Measurements from ENCODE around the gene ARID1B.

The ARID1B gene

GRCh38 chr6:157217894-157218370 lies 440.8 kb downstream of the ARID1B start:
- Histone ChIP-seq H3K36me3 (ENCODE audit: control insufficient read depth, insufficient read depth, low read length) (no peaks in the 10 kb centered on the region), H3K4me1 (ENCODE audit: control insufficient read depth, insufficient read depth, low read length, poor library complexity, severe bottlenecking) (peaks cover 18% of the 10 kb centered on the region), H3K27me3 (replicated peaks; ENCODE audit: control insufficient read depth, insufficient read depth, low read length, poor library complexity, severe bottlenecking) (no peaks in the 10 kb centered on the region), H3K9me3 (ENCODE audit: control insufficient read depth, low read length) (no peaks in the 10 kb centered on the region), H3K27ac (ENCODE audit: insufficient read depth, low read length, poor library complexity, severe bottlenecking) (no peak overlapping the region), H3K4me3 (ENCODE audit: insufficient read depth, low read depth, low read length, poor library complexity, severe bottlenecking) (no peak overlapping the region)
- no peak for DNase-seq

GRCh38 chr6:157218371-157219198 lies 441.4 kb downstream of the ARID1B start:
- Histone ChIP-seq H3K27me3 (replicated peaks; ENCODE audit: control insufficient read depth, insufficient read depth, low read length, poor library complexity, severe bottlenecking) (no peaks in the 10 kb centered on the region), H3K4me1 (ENCODE audit: control insufficient read depth, insufficient read depth, low read length, poor library complexity, severe bottlenecking) (peaks cover 24% of the 10 kb centered on the region), H3K4me3 (ENCODE audit: insufficient read depth, low read depth, low read length, poor library complexity, severe bottlenecking) (no peak overlapping the region), H3K9me3 (ENCODE audit: control insufficient read depth, low read length) (no peaks in the 10 kb centered on the region), H3K27ac (ENCODE audit: insufficient read depth, low read length, poor library complexity, severe bottlenecking) (no peak overlapping the region), H3K36me3 (ENCODE audit: control insufficient read depth, insufficient read depth, low read length) (no peaks in the 10 kb centered on the region)
- no peak for DNase-seq

GRCh38 chr6:157219201-157220200 lies 442.3 kb downstream of the ARID1B start:
- H3K9me3 ChIP-seq (ENCODE audit: control insufficient read depth, low read length), result no peaks in the 10 kb centered on the region
- no peaks in the 10 kb centered on the region for H3K27me3 ChIP-seq (replicated peaks; ENCODE audit: control insufficient read depth, insufficient read depth, low read length, poor library complexity, severe bottlenecking)
- peaks cover 24% of the 10 kb centered on the region for H3K4me1 ChIP-seq (ENCODE audit: control insufficient read depth, insufficient read depth, low read length, poor library complexity, severe bottlenecking)
- DNase-seq, result no peak
- H3K27ac ChIP-seq (ENCODE audit: insufficient read depth, low read length, poor library complexity, severe bottlenecking), result no peak overlapping the region
- H3K4me3 ChIP-seq (ENCODE audit: insufficient read depth, low read depth, low read length, poor library complexity, severe bottlenecking), result no peak overlapping the region
- no peaks in the 10 kb centered on the region for H3K36me3 ChIP-seq (ENCODE audit: control insufficient read depth, insufficient read depth, low read length)

GRCh38 chr6:157220485-157220884 lies 443.3 kb downstream of the ARID1B start:
- Histone ChIP-seq H3K4me1 (ENCODE audit: control insufficient read depth, insufficient read depth, low read length, poor library complexity, severe bottlenecking) (peaks cover 24% of the 10 kb centered on the region), H3K36me3 (ENCODE audit: control insufficient read depth, insufficient read depth, low read length) (no peaks in the 10 kb centered on the region), H3K4me3 (ENCODE audit: insufficient read depth, low read depth, low read length, poor library complexity, severe bottlenecking) (peak overlapping the region; percentile 65), H3K27me3 (replicated peaks; ENCODE audit: control insufficient read depth, insufficient read depth, low read length, poor library complexity, severe bottlenecking) (no peaks in the 10 kb centered on the region), H3K9me3 (ENCODE audit: control insufficient read depth, low read length) (no peaks in the 10 kb centered on the region), H3K27ac (ENCODE audit: insufficient read depth, low read length, poor library complexity, severe bottlenecking) (no peak overlapping the region)
- DNase-seq, result no peak

- peak; percentile 64 to 74 (median 65) for DNase-seq
- H3K4me3 ChIP-seq (ENCODE audit: insufficient read depth, low read depth, low read length, poor library complexity, severe bottlenecking), result peak overlapping the region; percentile 65
- no peaks in the 10 kb centered on the region for H3K36me3 ChIP-seq (ENCODE audit: control insufficient read depth, insufficient read depth, low read length)
- peaks cover 24% of the 10 kb centered on the region for H3K4me1 ChIP-seq (ENCODE audit: control insufficient read depth, insufficient read depth, low read length, poor library complexity, severe bottlenecking)
- H3K27ac ChIP-seq (ENCODE audit: insufficient read depth, low read length, poor library complexity, severe bottlenecking), result no peak overlapping the region
- H3K27me3 ChIP-seq (replicated peaks; ENCODE audit: control insufficient read depth, insufficient read depth, low read length, poor library complexity, severe bottlenecking), result no peaks in the 10 kb centered on the region
- no peaks in the 10 kb centered on the region for H3K9me3 ChIP-seq (ENCODE audit: control insufficient read depth, low read length)
Measured at GRCh38 chr6:157221049-157221816, 444.1 kb downstream of the ARID1B start.

GRCh38 chr6:157221817-157222175 lies 444.6 kb downstream of the ARID1B start:
- no peaks in the 10 kb centered on the region for H3K27me3 ChIP-seq (replicated peaks; ENCODE audit: control insufficient read depth, insufficient read depth, low read length, poor library complexity, severe bottlenecking)
- no peaks in the 10 kb centered on the region for H3K36me3 ChIP-seq (ENCODE audit: control insufficient read depth, insufficient read depth, low read length)
- DNase-seq, result no peak
- H3K27ac ChIP-seq (ENCODE audit: insufficient read depth, low read length, poor library complexity, severe bottlenecking), result no peak overlapping the region
- H3K9me3 ChIP-seq (ENCODE audit: control insufficient read depth, low read length), result no peaks in the 10 kb centered on the region
- no peak overlapping the region for H3K4me3 ChIP-seq (ENCODE audit: insufficient read depth, low read depth, low read length, poor library complexity, severe bottlenecking)
- H3K4me1 ChIP-seq (ENCODE audit: control insufficient read depth, insufficient read depth, low read length, poor library complexity, severe bottlenecking), result peaks cover 26% of the 10 kb centered on the region

- DNase-seq, result no peak
Measured at GRCh38 chr6:157222201-157222981, 445.2 kb downstream of the ARID1B start.

DNA sequence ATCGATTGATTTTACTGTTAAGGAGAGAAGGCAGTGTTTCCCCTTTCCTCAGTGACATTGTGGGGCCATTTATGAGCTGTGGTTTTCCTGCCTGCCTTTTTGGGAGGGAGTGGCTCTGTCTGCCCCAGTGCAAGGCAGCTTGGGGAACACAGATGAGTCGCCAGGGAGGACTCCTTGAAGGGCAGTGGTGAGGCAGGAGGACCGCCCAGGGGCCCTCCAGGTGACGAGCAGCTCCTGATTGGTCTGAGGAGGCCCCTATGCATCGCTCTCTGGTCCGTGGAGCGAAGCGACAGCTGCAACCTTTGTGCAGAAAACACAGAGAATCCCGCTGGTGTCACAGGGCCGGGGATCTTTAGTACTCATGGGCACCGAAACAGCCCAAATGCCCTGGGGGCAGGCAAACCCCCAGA lies 445.8 kb downstream of the ARID1B start:
- Histone ChIP-seq H3K36me3 (ENCODE audit: control insufficient read depth, insufficient read depth, low read length) (no peaks in the 10 kb centered on the region), H3K27me3 (replicated peaks; ENCODE audit: control insufficient read depth, insufficient read depth, low read length, poor library complexity, severe bottlenecking) (no peaks in the 10 kb centered on the region), H3K4me1 (ENCODE audit: control insufficient read depth, insufficient read depth, low read length, poor library complexity, severe bottlenecking) (peaks cover 38% of the 10 kb centered on the region), H3K27ac (ENCODE audit: insufficient read depth, low read length, poor library complexity, severe bottlenecking) (no peak overlapping the region), H3K4me3 (ENCODE audit: insufficient read depth, low read depth, low read length, poor library complexity, severe bottlenecking) (no peak overlapping the region), H3K9me3 (ENCODE audit: control insufficient read depth, low read length) (no peaks in the 10 kb centered on the region)
- no peak for DNase-seq

More at GRCh38 chr6:157222201-157222981, 445.2 kb downstream of the ARID1B start:
- Histone ChIP-seq H3K9me3 (ENCODE audit: control insufficient read depth, low read length) (no peaks in the 10 kb centered on the region), H3K4me1 (ENCODE audit: control insufficient read depth, insufficient read depth, low read length, poor library complexity, severe bottlenecking) (peaks cover 31% of the 10 kb centered on the region), H3K36me3 (ENCODE audit: control insufficient read depth, insufficient read depth, low read length) (no peaks in the 10 kb centered on the region), H3K27ac (ENCODE audit: insufficient read depth, low read length, poor library complexity, severe bottlenecking) (no peak overlapping the region), H3K27me3 (replicated peaks; ENCODE audit: control insufficient read depth, insufficient read depth, low read length, poor library complexity, severe bottlenecking) (no peaks in the 10 kb centered on the region), H3K4me3 (ENCODE audit: insufficient read depth, low read depth, low read length, poor library complexity, severe bottlenecking) (no peak overlapping the region)

DNA sequence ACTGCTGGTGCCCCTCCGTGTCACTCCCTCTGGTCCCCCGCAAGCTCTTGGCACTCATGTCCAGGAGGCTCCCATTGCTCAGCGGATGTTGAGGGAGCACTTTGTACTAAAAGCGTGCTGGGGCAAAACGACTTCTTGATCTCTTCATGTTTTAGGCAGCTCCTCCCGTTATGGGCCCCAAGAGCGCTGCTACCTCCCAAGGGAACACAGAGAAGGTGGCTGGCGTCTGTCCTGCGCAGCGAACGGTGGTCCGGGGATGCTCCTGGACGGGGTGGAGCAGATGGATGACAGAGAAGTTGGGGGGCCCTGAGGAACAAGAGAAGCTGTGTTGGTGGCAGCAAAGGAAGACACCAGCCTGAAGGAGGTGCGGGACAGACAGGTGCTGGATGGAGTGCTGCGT lies 446.3 kb downstream of the ARID1B start:
- no peaks in the 10 kb centered on the region for H3K36me3 ChIP-seq (ENCODE audit: control insufficient read depth, insufficient read depth, low read length)
- H3K4me1 ChIP-seq (ENCODE audit: control insufficient read depth, insufficient read depth, low read length, poor library complexity, severe bottlenecking), result peaks cover 41% of the 10 kb centered on the region
- no peak overlapping the region for H3K27ac ChIP-seq (ENCODE audit: insufficient read depth, low read length, poor library complexity, severe bottlenecking)
- no peaks in the 10 kb centered on the region for H3K27me3 ChIP-seq (replicated peaks; ENCODE audit: control insufficient read depth, insufficient read depth, low read length, poor library complexity, severe bottlenecking)
- no peaks in the 10 kb centered on the region for H3K9me3 ChIP-seq (ENCODE audit: control insufficient read depth, low read length)
- no peak for DNase-seq
- no peak overlapping the region for H3K4me3 ChIP-seq (ENCODE audit: insufficient read depth, low read depth, low read length, poor library complexity, severe bottlenecking)
